GM12892 (cell line): ENCODE results near the gene CNDP2.

Experiments used
- POLR2A ChIP-seq: IDR thresholded peaks from 2 replicates; pipeline ENCODE4 v1.6.1; 2011; ENCODE audit warnings: low read depth, low read length, control low read depth
- TAF1 ChIP-seq: IDR thresholded peaks from 2 replicates; pipeline ENCODE4 v1.6.1; 2011; ENCODE audit warnings: low read depth, mild to moderate bottlenecking, control low read depth, low read length, borderline replicate concordance

DNA sequence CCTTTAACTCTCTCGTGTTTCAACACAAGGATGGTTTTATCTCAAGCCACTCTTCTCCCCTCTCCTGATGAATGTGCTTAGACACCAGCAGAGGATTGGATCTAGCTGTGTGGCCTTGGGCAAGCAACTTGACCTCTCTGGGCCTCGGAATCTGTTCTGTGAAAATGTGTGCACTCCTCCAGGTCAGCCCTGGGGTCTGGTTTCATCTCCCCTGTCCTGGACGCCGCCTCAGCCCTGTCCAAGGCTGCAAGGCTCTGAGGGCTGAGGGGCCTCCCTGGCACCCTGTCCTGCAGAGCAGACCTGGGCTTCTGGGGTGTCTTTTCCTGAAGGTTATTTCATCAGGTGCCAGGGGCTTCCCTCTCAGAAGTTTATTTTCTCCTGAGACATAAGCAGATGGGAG is 66.6 kb downstream of the CNDP2 start:
- TF ChIP-seq POLR2A (no peak), TAF1 (no peak)
